ENCODE data around the gene BST1. TPM values are rescaled to one million over a fixed set of nuclear protein-coding genes. Genes with fewer than 3 reads are reported as not detected.
A peak's percentile ranks its signal among the peaks of the same experiment; 100 is the strongest.

Gene BST1
- total and polyA plus RNA-seq, 2 donors (not counting 3 experiments of a cell fraction or from before 2014, with no cell fraction given), result 10.7 to 14.0 TPM

GRCh38 chr4:15703439-15703838 lies 574 bp downstream of the BST1 start:
- BruUV-seq (replicated peaks), result no TSS peak
- dilution Hi-C loops (cut with MboI; ENCODE audit: extremely low pct_ligation_motif_present, low sequenced_read_pairs), result no loop called here
- Histone ChIP-seq H3K9me1 (replicated peaks; ENCODE audit: control insufficient read depth, extremely low read depth, insufficient read depth, low read length) (no peaks in the 10 kb centered on the region), H3K4me1 (ENCODE audit: control insufficient read depth, extremely low read depth, insufficient read depth, low read length) (peaks cover 5% of the 10 kb centered on the region), H3K9me3 (replicated peaks; ENCODE audit: control insufficient read depth, insufficient read depth, low read length) (no peaks in the 10 kb centered on the region), H3K4me3 (replicated peaks in 1 of 3; ENCODE audit: insufficient read depth in 1 of 3, low read depth in 1 of 3, low read length in 3 of 3) (peak overlapping the region in 2 of 3 experiments; percentile 48 to 58), H3K9ac (replicated peaks; ENCODE audit: extremely low read depth, insufficient read depth, low read length) (no peak overlapping the region), H3K79me2 (ENCODE audit: control insufficient read depth, insufficient read depth, low read length) (no peaks in the 10 kb centered on the region), H4K20me1 (replicated peaks; ENCODE audit: control insufficient read depth, extremely low read depth, insufficient read depth, low read length) (no peaks in the 10 kb centered on the region), H3K27ac (ENCODE audit: insufficient read depth, low read depth, low read length) (no peak overlapping the region), H3K27me3 (ENCODE audit: control insufficient read depth in 2 of 2, insufficient read depth in 2 of 2, low read length in 2 of 2) (no peaks in the 10 kb centered on the region), H3K36me3 (ENCODE audit: control insufficient read depth in 2 of 2, extremely low read depth in 1 of 2, insufficient read depth in 2 of 2, low read length in 2 of 2) (no peaks in the 10 kb centered on the region), H3K4me2 (ENCODE audit: insufficient read depth, low read length) (no peak overlapping the region), H2AFZ (ENCODE audit: low read depth, low read length) (peak overlapping the region; percentile 97)
- TF ChIP-seq CTCF (IDR thresholded peaks at IDR 0.05; ENCODE audit: extremely low read depth in 1 of 2, insufficient read depth in 1 of 2, low read depth in 1 of 2, low read length in 2 of 2), result no peak
- no peak for TF ChIP-seq MYC (IDR thresholded peaks at IDR 0.05; ENCODE audit: low read depth, low read length)
- TF ChIP-seq POLR2AphosphoS5 (IDR thresholded peaks at IDR 0.05; ENCODE audit: insufficient read depth, low read depth, low read length), result no peak
- TF ChIP-seq JUN (IDR thresholded peaks at IDR 0.05; ENCODE audit: borderline replicate concordance, insufficient read depth, insufficient read length, low read depth), result no peak
- no peak for TF ChIP-seq EZH2 (IDR thresholded peaks at IDR 0.05; ENCODE audit: borderline replicate concordance, low read depth, low read length, severe bottlenecking)
- TF ChIP-seq MAX (IDR thresholded peaks at IDR 0.05; ENCODE audit: insufficient read depth, insufficient read length), result no peak
- TF ChIP-seq GATA2 (IDR thresholded peaks at IDR 0.05; ENCODE audit: insufficient read depth, insufficient read length, low read depth, low read length), result no peak
- no peak for TF ChIP-seq FOS (IDR thresholded peaks at IDR 0.05; ENCODE audit: borderline replicate concordance, insufficient read depth, low read length)
- TF ChIP-seq POLR2A (IDR thresholded peaks at IDR 0.05; ENCODE audit: low read depth, low read length), result no peak
- no peak for FAIRE-seq
- ChIA-PET POLR2A (no interaction called here), CTCF (interaction anchor here (1.3 kb wide), 1 partner anchor 21 kb away, joined by 3 read pairs; no protein-coding TSS in a partner anchor)
- no peak for DNase-seq (ENCODE audit: low read depth, low spot score)
- intact Hi-C loops (cut with micrococcal nuclease), result no loop called here
